Liver (tissue), 9 donors: ENCODE results near the gene RPS6KA4. TPM values are rescaled to one million over a fixed set of nuclear protein-coding genes. Genes with fewer than 3 reads are reported as not detected.

ENCODE experiments used
- DNase-seq: peaks from one replicate; pipeline ENCODE4 v3.0.0-alpha.2; 2017; ENCODE audit warnings: low spot score
- H3K27ac ChIP-seq, 2 donors: one replicate each; pipeline ENCODE4 v1.7.0; 2013; ENCODE audit warnings: inconsistent platforms in 2 of 2, low read length in 2 of 2, control low read depth in 1 of 2, low read depth in 1 of 2, mild to moderate bottlenecking in 1 of 2
- H3K27me3 ChIP-seq, 4 donors: one replicate each; pipeline versions ENCODE4 v1.6.1 to v1.7.0; 2013; ENCODE audit warnings: low read length in 3 of 4, inconsistent platforms in 1 of 4, mild to moderate bottlenecking in 1 of 4, moderate library complexity in 1 of 4; ENCODE audit not compliant: control insufficient read depth in 4 of 4, insufficient read depth in 4 of 4
- H3K36me3 ChIP-seq, 4 donors: one replicate each; pipeline versions ENCODE4 v1.6.1 to v1.7.0; 2013; ENCODE audit warnings: low read length in 3 of 4, mild to moderate bottlenecking in 3 of 4, low read depth in 1 of 4, moderate library complexity in 1 of 4; ENCODE audit not compliant: control insufficient read depth in 4 of 4, insufficient read depth in 3 of 4
- H3K4me1 ChIP-seq, 4 donors: one replicate each; pipeline versions ENCODE4 v1.6.1 to v1.7.0; 2013; ENCODE audit warnings: low read length in 3 of 4, mild to moderate bottlenecking in 3 of 4, moderate library complexity in 1 of 4; ENCODE audit not compliant: control insufficient read depth in 4 of 4, insufficient read depth in 4 of 4
- H3K4me3 ChIP-seq, 3 donors: one replicate each; pipeline versions ENCODE4 v1.6.1 to v1.7.0; 2013; ENCODE audit warnings: low read length in 3 of 3, control low read depth in 1 of 3, low read depth in 1 of 3, mild to moderate bottlenecking in 1 of 3
- H3K9ac ChIP-seq, 2 donors: one replicate each; pipeline ENCODE4 v1.7.0; 2013; ENCODE audit warnings: low read length in 2 of 2, mild to moderate bottlenecking in 2 of 2, moderate library complexity in 2 of 2, control low read depth in 1 of 2, low read depth in 1 of 2
- H3K9me3 ChIP-seq, 4 donors: one replicate each; pipeline versions ENCODE4 v1.6.1 to v1.7.0; 2013; ENCODE audit warnings: low read length in 3 of 4; ENCODE audit not compliant: control insufficient read depth in 4 of 4
- ATF3 ChIP-seq: IDR thresholded peaks from 2 replicates; pipeline ENCODE4 v1.6.1; 2016; ENCODE audit warnings: antibody characterized with exemption
- CTCF ChIP-seq: fragments of 150-350 bp; IDR thresholded peaks from 2 replicates; pipeline ENCODE4 v1.5.1; 2017; ENCODE audit warnings: improper control_type of control experiment, low read depth, low read length; ENCODE audit not compliant: missing input control
- FOXA2 ChIP-seq: IDR thresholded peaks from 2 replicates; pipeline ENCODE4 v1.6.1; 2016; ENCODE audit warnings: antibody characterized with exemption
- GABPA ChIP-seq, 2 donors: IDR thresholded peaks in 1 of 2; conservative IDR thresholded peaks in 1 of 2; 2 replicates each; pipeline ENCODE4 v1.6.1; 2016; ENCODE audit warnings: antibody characterized with exemption in 2 of 2, mild to moderate bottlenecking in 1 of 2, moderate library complexity in 1 of 2
- HNF4G ChIP-seq: IDR thresholded peaks from 2 replicates; pipeline ENCODE4 v1.6.1; 2016; ENCODE audit warnings: antibody characterized with exemption
- JUND ChIP-seq, 2 donors: IDR thresholded peaks; 2 replicates each; pipeline ENCODE4 v1.6.1; 2016; ENCODE audit warnings: antibody characterized with exemption in 2 of 2
- MAX ChIP-seq: IDR thresholded peaks from 2 replicates; pipeline ENCODE4 v1.6.1; 2016; ENCODE audit warnings: antibody characterized with exemption
- RAD21 ChIP-seq, 2 donors: IDR thresholded peaks; 2 replicates each; pipeline ENCODE4 v1.6.1; 2016; ENCODE audit warnings: antibody characterized with exemption in 2 of 2, mild to moderate bottlenecking in 2 of 2
- REST ChIP-seq: IDR thresholded peaks from 2 replicates; pipeline ENCODE4 v1.6.1; 2016; ENCODE audit warnings: antibody characterized with exemption, mild to moderate bottlenecking
- RXRA ChIP-seq, 2 donors: IDR thresholded peaks; 2 replicates each; pipeline ENCODE4 v1.6.1; 2017 to 2018; ENCODE audit warnings: antibody characterized with exemption in 2 of 2, mild to moderate bottlenecking in 1 of 2
- SP1 ChIP-seq: IDR thresholded peaks from 2 replicates; pipeline ENCODE4 v1.6.1; 2018; ENCODE audit warnings: antibody characterized with exemption, mild to moderate bottlenecking
- YY1 ChIP-seq: IDR thresholded peaks from 2 replicates; pipeline ENCODE4 v1.6.1; 2016; ENCODE audit warnings: antibody characterized with exemption, mild to moderate bottlenecking
- ZBTB33 ChIP-seq: IDR thresholded peaks from 2 replicates; pipeline ENCODE4 v1.6.1; 2016; ENCODE audit warnings: antibody characterized with exemption
- WGBS: extraction: QIAGEN DNeasy Blood & Tissue Kit; methylation state at CpG from one replicate; pipeline ENCODE4 v1.1.7; 2013; 5-methylcytosine and 5-hydroxymethylcytosine counted together
- polyA plus RNA-seq, 2 donors: library from polyadenylated mRNA; stranded (reverse) in 1 of 2; unstranded in 1 of 2; fragments of 200-250 nt in 1 of 2; fragments of >200 nt in 1 of 2; fragmentation: Nextera tagmentation in 1 of 2; extraction: Ambion mirVana in 1 of 2; gene quantifications; one replicate each; pipeline versions ENCODE4 v1.2.1 to v1.2.3, GENCODE V29; 2013 to 2015
- total RNA-seq, 2 donors: library from RNA; depleted of rRNA; stranded (reverse); fragments of >200 nt; gene quantifications; one replicate each; pipeline ENCODE4 v1.2.3, GENCODE V29; 2014
- donor health status: healthy.
- donor health status: healthy.
- donor health status: healthy.
- donor health status: healthy.
- donor health status: healthy.

Gene RPS6KA4
- 10 to 100 TPM; 10.8 to 13.5 TPM for total RNA-seq
- 1 to 10 TPM; 2.0 to 9.1 TPM for polyA plus RNA-seq

GRCh38 chr11:64358907-64359711 is at the start of gene RPS6KA4:
Gene RPS6KA4, plus strand, starts transcription at chr11:64359162. Its CDS starts 74 bp downstream, at chr11:64359236.
- Histone ChIP-seq H3K4me3 (peak within 1 kb of the TSS; percentile 84 to 92 (median 88)), H3K27me3 (no peaks in the 10 kb centered on the region), H3K36me3 (peaks cover 4 to 24% (median 15%) of the 10 kb centered on the region in 4 donors), H3K9ac (peak within 1 kb of the TSS; percentile 67 to 99), H3K4me1 (peaks cover 9 to 32% (median 21%) of the 10 kb centered on the region in 4 donors), H3K9me3 (no peaks in the 10 kb centered on the region), H3K27ac (peak within 1 kb of the TSS; percentile 69 to 79)
- peak; percentile 66 for DNase-seq
- TF ChIP-seq GABPA (IDR thresholded peaks at IDR 0.05 in 1 of 2, conservative IDR thresholded peaks at IDR 0.05 in 1 of 2) = no peak
- TF ChIP-seq CTCF = peak; percentile 4
- TF ChIP-seq JUND (IDR thresholded peaks at IDR 0.05) = no peak
- WGBS = 2% methylated on average over 70 of the region's 70 CpGs

- Histone ChIP-seq H3K4me3 (no peak overlapping the region), H3K9ac (no peak overlapping the region), H3K9me3 (no peaks in the 10 kb centered on the region), H3K27ac (no peak overlapping the region), H3K36me3 (peaks cover 4 to 26% (median 9%) of the 10 kb centered on the region in 4 donors), H3K4me1 (peaks cover 1 to 54% (median 39%) of the 10 kb centered on the region in 4 donors), H3K27me3 (no peaks in the 10 kb centered on the region)
- TF ChIP-seq SP1 = no peak
- no peak for TF ChIP-seq HNF4G
- TF ChIP-seq RXRA (IDR thresholded peaks at IDR 0.05) = no peak
- TF ChIP-seq REST = no peak
- no peak for DNase-seq
- 94% methylated on average over 10 of the region's 10 CpGs for WGBS
These were observed 46.0 kb upstream of the RPS6KA4 start for GRCh38 chr11:64312947-64313346.

- H3K36me3 ChIP-seq = peaks cover 4 to 26% (median 9%) of the 10 kb centered on the region in 4 donors
- H3K4me3 ChIP-seq = no peak overlapping the region
- no peaks in the 10 kb centered on the region for H3K9me3 ChIP-seq
- no peak overlapping the region for H3K27ac ChIP-seq
- 81% methylated on average over 18 of the region's 18 CpGs for WGBS
- no peak overlapping the region for H3K9ac ChIP-seq
- H3K27me3 ChIP-seq = no peaks in the 10 kb centered on the region
- no peak for DNase-seq
- H3K4me1 ChIP-seq = peaks cover 1 to 52% (median 37%) of the 10 kb centered on the region in 4 donors
- TF ChIP-seq REST (no peak), MAX (no peak), YY1 (no peak), ATF3 (no peak), RAD21 (IDR thresholded peaks at IDR 0.05) (no peak), RXRA (IDR thresholded peaks at IDR 0.05) (no peak), ZBTB33 (no peak), FOXA2 (no peak)
These were observed 45.3 kb upstream of the RPS6KA4 start for GRCh38 chr11:64313491-64314145.
